Immature natural killer cell (primary cell): ENCODE measurements around the gene ZSCAN5B. TPM values are rescaled to one million over a fixed set of nuclear protein-coding genes. Genes with fewer than 3 reads are reported as not detected.

Experiments used
- DNase-seq, 3 donors: peaks; one replicate each; pipeline ENCODE4 v3.0.0; 2022; ENCODE audit warnings: mixed read lengths in 1 of 3
- H3K27ac Mint-ChIP-seq, 6 donors: one replicate each; pipeline ENCODE4 v1.8.0; 2020; ENCODE audit warnings: mixed read lengths in 6 of 6, mild to moderate bottlenecking in 5 of 6, inconsistent platforms in 4 of 6, moderate library complexity in 3 of 6
- H3K27me3 Mint-ChIP-seq, 3 donors: one replicate each; pipeline ENCODE4 v1.8.0; 2020 to 2021; ENCODE audit warnings: low read depth in 3 of 3, mild to moderate bottlenecking in 3 of 3, mixed read lengths in 3 of 3, moderate library complexity in 3 of 3, inconsistent platforms in 1 of 3
- H3K36me3 Mint-ChIP-seq, 3 donors: one replicate each; pipeline ENCODE4 v1.8.0; 2020; ENCODE audit warnings: mixed read lengths in 3 of 3, inconsistent platforms in 2 of 3, mild to moderate bottlenecking in 2 of 3
- H3K4me1 Mint-ChIP-seq, 2 donors: one replicate each; pipeline ENCODE4 v1.8.0; 2020; ENCODE audit warnings: inconsistent platforms in 2 of 2, mild to moderate bottlenecking in 2 of 2, mixed read lengths in 2 of 2, moderate library complexity in 1 of 2
- H3K4me3 Mint-ChIP-seq, 5 donors: one replicate each; pipeline ENCODE4 v1.8.0; 2020; ENCODE audit warnings: mild to moderate bottlenecking in 5 of 5, mixed read lengths in 5 of 5, inconsistent platforms in 3 of 5, moderate library complexity in 3 of 5
- H3K9me3 Mint-ChIP-seq, 6 donors: one replicate each; pipeline ENCODE4 v1.8.0; 2020; ENCODE audit warnings: mild to moderate bottlenecking in 6 of 6, mixed read lengths in 6 of 6, inconsistent platforms in 4 of 6, moderate library complexity in 3 of 6
- polyA plus RNA-seq, 3 donors: library from polyadenylated mRNA; unstranded; fragments of 300-500 nt; fragmentation: Illumina TruSeq; gene quantifications; one replicate each; pipeline ENCODE4 v1.2.3, GENCODE V29; 2021

ZSCAN5B gene
- polyA plus RNA-seq, 3 donors from 2014 or later = not detected

DNA sequence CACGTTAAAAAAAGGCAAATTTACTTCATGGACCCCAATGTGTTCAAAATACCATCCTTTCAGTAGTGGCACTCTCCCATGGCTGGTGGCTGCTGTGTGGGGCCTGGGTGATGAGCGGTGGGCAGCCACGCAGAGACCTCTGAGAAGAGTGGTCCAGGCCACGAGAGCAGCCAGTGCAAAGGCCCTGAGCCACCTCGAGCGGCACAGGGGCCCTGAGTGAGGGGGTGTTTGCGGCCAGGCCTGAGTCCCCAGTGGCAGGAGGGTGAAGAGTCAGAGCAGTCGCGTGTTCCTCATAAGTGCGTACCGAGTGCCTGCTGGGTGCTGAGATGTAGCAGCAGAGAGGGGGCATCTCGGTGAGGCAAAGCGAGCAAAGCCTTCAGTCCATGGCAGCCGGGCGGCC lies 49.5 kb downstream of the ZSCAN5B start:
- no peak overlapping the region for H3K4me3 Mint-ChIP-seq
- H3K27me3 Mint-ChIP-seq = no peaks in the 10 kb centered on the region
- peak overlapping the region in 1 of 6 donors; percentile 6 for H3K27ac Mint-ChIP-seq
- peaks cover 6 to 11% of the 10 kb centered on the region in 2 donors for H3K4me1 Mint-ChIP-seq
- DNase-seq = no peak
- H3K36me3 Mint-ChIP-seq = peaks cover 5 to 13% (median 8%) of the 10 kb centered on the region in 3 donors
- H3K9me3 Mint-ChIP-seq = no peaks in the 10 kb centered on the region

DNA sequence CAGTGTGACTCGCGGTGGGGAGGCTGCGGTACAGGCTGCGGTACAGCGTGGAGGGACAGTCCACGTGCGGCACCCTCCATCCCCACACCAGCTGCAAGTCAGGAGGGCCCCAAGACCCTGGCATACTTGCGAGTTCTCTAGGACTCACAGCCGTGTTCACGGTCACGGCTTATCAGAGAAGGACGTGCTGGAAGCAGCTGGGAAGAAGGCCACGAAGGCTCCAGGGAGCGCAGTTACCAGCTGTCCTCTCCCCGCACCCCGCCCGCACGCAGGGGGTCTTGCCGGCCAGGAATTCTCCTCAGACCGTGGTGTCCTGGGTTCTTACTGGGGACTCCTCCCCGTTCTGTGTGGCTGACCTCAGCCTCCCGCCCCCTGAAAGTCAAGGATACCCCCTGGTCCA lies 50.3 kb downstream of the ZSCAN5B start:
- Mint-ChIP-seq H3K27me3 (peaks cover 0 to 2% (median 0%) of the 10 kb centered on the region in 3 donors), H3K9me3 (no peaks in the 10 kb centered on the region), H3K36me3 (peaks cover 5 to 13% (median 8%) of the 10 kb centered on the region in 3 donors), H3K27ac (no peak overlapping the region), H3K4me3 (no peak overlapping the region), H3K4me1 (peaks cover 6 to 11% of the 10 kb centered on the region in 2 donors)
- DNase-seq = no peak

DNA sequence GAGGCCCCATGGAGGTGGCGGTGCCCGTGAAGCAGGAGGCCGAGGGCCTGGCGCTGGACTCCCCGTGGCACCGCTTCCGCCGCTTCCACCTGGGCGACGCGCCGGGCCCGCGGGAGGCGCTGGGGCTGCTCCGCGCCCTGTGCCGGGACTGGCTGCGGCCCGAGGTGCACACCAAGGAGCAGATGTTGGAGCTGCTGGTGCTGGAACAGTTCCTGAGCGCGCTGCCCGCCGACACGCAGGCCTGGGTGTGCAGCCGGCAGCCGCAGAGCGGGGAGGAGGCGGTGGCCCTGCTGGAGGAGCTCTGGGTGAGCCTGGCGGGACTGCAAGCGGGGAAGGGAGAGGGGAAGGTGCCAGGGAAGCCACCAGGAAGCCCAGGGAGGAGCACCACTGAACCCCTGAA lies 50.7 kb downstream of the ZSCAN5B start:
- H3K4me1 Mint-ChIP-seq = peaks cover 8 to 15% of the 10 kb centered on the region in 2 donors
- H3K36me3 Mint-ChIP-seq = peaks cover 5 to 13% (median 8%) of the 10 kb centered on the region in 3 donors
- H3K4me3 Mint-ChIP-seq = no peak overlapping the region
- DNase-seq = no peak
- peaks cover 1 to 2% (median 2%) of the 10 kb centered on the region in 3 donors for H3K27me3 Mint-ChIP-seq
- no peaks in the 10 kb centered on the region for H3K9me3 Mint-ChIP-seq
- H3K27ac Mint-ChIP-seq = no peak overlapping the region

DNA sequence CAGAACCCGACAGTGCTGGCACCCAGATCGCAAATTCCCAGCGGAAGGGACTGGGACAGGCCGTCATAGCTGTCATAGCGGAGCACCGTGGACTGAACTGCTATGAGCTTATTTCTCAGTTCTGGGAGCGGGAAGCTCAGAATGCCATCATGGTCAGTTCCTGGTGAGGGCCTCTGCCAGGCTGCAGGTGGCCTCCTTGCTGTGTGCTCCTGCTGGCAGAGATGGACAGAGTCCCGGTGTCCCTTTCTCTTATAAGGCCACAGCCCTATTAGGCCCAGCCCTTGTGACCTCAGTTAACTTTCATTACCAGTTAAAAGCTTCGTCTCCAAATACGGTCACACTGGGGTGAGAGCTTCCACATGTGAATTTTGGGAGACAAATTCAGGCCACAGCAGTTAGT lies 51.9 kb downstream of the ZSCAN5B start:
- Mint-ChIP-seq H3K27ac (no peak overlapping the region), H3K27me3 (peaks cover 7 to 9% (median 9%) of the 10 kb centered on the region in 3 donors), H3K36me3 (peaks cover 5 to 13% (median 8%) of the 10 kb centered on the region in 3 donors), H3K4me3 (no peak overlapping the region), H3K4me1 (peaks cover 15 to 22% of the 10 kb centered on the region in 2 donors), H3K9me3 (no peaks in the 10 kb centered on the region)
- DNase-seq = no peak

DNA sequence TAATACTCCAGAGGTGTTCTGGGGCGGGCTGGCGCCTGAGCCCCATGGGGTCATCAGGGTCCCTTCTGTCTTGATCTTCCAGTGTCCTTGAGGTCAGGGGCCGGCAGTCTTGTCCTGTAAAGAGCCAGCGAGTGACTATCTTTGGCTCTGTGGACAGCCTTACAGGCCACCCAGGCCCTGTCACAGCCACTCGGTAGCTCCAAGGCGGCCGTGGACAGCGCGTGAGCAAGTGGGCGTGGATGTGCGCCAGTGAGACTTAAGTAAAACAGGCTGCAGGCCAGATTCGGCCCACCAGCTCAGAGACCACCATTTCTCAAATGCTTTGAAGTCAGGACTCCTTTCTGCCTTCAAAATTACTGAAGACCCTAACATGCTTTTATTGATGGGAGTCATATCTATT lies 52.8 kb downstream of the ZSCAN5B start:
- no peaks in the 10 kb centered on the region for H3K9me3 Mint-ChIP-seq
- H3K4me3 Mint-ChIP-seq = no peak overlapping the region
- no peak for DNase-seq
- no peak overlapping the region for H3K27ac Mint-ChIP-seq
- peaks cover 10 to 12% (median 11%) of the 10 kb centered on the region in 3 donors for H3K27me3 Mint-ChIP-seq
- H3K4me1 Mint-ChIP-seq = peaks cover 22 to 26% of the 10 kb centered on the region in 2 donors
- peaks cover 0 to 7% (median 3%) of the 10 kb centered on the region in 3 donors for H3K36me3 Mint-ChIP-seq

DNA sequence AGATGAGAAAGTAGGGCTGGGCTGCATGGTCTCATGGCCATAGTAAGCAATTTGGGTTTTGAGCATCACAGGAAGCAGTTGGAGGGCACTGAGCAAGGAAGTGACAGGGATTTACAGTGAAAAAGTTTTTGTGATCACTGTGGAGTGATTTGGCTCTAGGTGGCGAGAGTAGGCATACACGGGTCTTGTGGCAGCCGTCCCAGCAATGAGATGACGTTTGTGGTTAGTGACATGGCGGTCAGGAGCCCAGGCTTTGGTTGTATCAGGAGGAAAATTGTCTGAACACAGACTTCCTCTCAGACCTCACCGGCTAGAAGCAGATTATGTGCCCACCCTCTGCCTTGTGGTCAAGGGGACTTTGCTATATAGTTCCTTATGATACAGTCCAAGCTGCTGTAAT lies 53.2 kb downstream of the ZSCAN5B start:
- no peak for DNase-seq
- H3K36me3 Mint-ChIP-seq = peaks cover 0 to 3% (median 0%) of the 10 kb centered on the region in 3 donors
- peak overlapping the region in 3 of 6 donors; percentile 4 to 49 (median 18) for H3K27ac Mint-ChIP-seq
- H3K4me3 Mint-ChIP-seq = no peak overlapping the region
- H3K9me3 Mint-ChIP-seq = no peaks in the 10 kb centered on the region
- peaks cover 26 to 31% of the 10 kb centered on the region in 2 donors for H3K4me1 Mint-ChIP-seq
- peaks cover 12 to 13% (median 12%) of the 10 kb centered on the region in 3 donors for H3K27me3 Mint-ChIP-seq

DNA sequence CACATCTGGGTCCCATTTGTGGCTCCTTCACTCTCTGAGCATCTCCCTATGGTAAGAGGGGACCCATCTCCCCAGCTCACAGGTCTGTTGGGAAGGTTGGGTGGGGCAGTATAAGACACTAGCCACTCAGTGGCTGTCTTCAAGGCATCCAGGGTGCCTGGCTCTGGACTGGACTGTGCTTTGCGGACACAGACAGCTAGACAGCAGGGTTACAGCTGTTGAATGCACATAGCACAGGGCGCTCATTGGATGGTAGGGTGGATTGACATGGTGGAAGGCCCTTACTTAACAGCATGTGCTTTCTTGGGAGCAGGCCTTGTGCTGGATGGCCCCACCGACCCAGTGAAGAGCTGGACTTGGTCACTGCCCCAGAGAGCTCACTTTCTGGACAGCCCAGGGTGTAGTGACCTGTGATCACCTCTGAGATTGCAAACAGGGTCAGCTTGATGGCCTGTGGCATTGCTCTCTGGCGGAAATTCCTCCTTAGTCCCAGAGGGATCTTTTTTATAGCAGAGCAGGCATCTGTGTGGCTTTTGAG lies 54.6 kb downstream of the ZSCAN5B start:
- Mint-ChIP-seq H3K4me3 (peak overlapping the region in 3 of 5 donors; percentile 32 to 50 (median 34)), H3K36me3 (peaks cover 0 to 1% (median 0%) of the 10 kb centered on the region in 3 donors), H3K27me3 (peaks cover 12 to 13% (median 12%) of the 10 kb centered on the region in 3 donors), H3K9me3 (no peaks in the 10 kb centered on the region), H3K4me1 (peaks cover 24 to 36% of the 10 kb centered on the region in 2 donors), H3K27ac (peak overlapping the region in 3 of 6 donors; percentile 35 to 80 (median 68))
- no peak for DNase-seq

DNA sequence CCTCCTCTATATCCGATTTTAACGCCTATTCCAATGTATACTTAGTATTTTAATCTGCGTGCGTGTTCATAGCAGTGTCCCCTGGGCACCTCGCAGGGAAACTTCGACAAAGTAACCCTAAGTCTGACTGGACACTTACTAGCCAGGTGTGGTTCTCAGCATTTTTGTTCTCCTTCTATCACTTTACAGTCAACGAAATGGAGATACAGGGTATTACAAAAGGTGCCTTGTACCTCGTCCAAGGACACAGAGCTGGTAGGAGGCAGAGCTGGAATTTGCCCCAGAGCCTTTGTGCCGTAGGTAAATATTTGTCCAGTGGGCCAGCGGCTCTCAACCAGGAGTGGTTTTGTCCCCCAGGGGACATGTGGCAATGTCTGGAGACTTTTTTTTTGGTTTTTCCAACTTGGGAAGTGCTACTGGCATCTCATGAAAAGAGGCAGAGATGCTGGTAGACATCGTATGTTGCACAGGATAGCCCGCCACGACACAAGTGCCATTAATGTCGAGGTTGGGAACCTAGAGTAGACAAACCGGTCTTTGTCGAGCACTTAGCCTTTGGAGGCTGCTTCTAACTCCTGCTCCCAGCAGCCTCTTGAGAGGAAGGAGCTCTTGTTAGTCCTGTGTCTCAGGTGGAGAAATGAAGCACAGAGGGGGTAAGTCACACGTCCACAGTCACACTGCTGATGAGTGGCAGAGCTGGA lies 55.3 kb downstream of the ZSCAN5B start:
- Mint-ChIP-seq H3K36me3 (no peaks in the 10 kb centered on the region), H3K9me3 (no peaks in the 10 kb centered on the region), H3K27ac (peak overlapping the region; percentile 19 to 88 (median 77)), H3K27me3 (peaks cover 12 to 13% (median 12%) of the 10 kb centered on the region in 3 donors), H3K4me3 (peak overlapping the region; percentile 68 to 86 (median 85)), H3K4me1 (peaks cover 24 to 36% of the 10 kb centered on the region in 2 donors)
- no peak for DNase-seq

DNA sequence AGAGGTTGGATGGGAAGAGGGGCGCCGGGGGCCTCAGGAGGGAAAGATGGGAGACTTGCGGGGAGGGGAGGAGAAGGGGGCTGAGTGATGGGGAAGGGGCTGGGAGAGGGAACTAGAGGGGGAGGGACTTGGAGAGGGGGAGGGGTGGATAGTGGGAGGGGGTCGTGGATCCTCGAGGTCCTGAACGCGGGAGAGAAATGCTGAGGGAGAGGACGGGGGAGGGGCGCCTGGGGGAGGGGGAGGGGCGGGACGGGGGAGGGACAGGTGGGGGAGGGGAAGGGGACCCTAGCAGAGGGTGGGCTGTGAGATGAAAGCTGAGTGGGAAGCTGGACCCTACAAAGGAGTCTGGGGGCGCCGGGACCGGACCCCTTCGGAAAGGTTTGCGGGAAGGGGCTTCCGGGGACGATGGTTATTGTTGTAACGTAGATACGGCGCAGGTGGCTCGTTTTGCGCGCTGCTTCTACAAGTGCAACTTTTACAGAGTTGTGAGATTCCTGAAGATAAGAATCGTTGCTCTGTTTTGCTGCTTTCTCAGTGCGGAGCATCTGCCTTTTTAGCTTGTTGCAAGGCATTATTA lies 56.1 kb downstream of the ZSCAN5B start:
- peak overlapping the region; percentile 88 to 99 (median 90) for H3K4me3 Mint-ChIP-seq
- no peaks in the 10 kb centered on the region for H3K36me3 Mint-ChIP-seq
- H3K4me1 Mint-ChIP-seq = peaks cover 24 to 36% of the 10 kb centered on the region in 2 donors
- H3K9me3 Mint-ChIP-seq = no peaks in the 10 kb centered on the region
- H3K27me3 Mint-ChIP-seq = peaks cover 12 to 13% (median 12%) of the 10 kb centered on the region in 3 donors
- DNase-seq = peak in 2 of 3 donors; percentile 18 to 22
- H3K27ac Mint-ChIP-seq = peak overlapping the region; percentile 63 to 93 (median 86)

DNA sequence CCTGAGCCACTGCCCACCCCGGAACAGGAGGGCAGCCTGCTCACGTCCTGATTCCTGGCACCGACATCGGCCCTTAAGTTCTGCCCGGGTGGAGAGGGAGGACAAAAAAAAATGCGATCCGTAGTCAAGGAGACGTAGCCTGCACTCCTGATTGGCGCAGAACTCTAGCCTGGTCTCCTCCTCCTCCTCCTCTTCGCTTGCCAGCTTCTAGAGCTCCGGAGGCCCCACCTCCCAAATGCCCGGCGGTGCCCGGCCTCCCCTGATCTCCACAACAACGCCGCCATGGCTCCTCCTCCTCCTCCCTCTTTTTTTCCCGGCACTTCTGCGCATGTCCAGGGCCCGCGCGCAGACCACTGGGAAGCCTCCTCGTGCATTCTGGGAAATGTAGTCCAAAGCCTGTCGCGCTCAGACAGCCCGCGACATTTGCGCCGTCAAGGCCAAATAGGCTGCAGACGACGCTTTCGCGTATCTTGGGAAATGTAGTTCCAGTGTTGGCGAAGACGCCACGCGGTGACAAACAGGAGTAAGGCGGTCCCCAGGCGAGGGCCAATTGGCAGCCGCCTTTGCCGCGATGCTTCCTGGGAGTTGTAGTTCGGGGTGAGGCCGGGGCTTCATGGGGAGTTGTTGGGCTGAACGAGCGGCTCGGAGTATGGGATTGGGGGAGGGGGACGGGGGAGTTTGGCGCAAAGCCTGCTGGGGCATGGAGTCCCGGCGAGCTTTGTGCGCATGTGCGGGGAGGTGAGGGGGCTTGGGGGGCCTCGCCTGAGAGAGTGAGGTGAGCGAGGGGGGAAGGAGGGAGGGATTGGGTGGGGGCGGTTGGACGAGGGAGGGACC lies 56.8 kb downstream of the ZSCAN5B start, which contains the start of gene ZNF444:
Gene ZNF444, plus strand, starts transcription at position 705 of the 834 bp plus-strand sequence. CDS start 5,625 bp downstream, outside the sequence.
- Mint-ChIP-seq H3K4me1 (peaks cover 24 to 36% of the 10 kb centered on the region in 2 donors), H3K27me3 (peaks cover 12 to 13% (median 12%) of the 10 kb centered on the region in 3 donors)

DNA sequence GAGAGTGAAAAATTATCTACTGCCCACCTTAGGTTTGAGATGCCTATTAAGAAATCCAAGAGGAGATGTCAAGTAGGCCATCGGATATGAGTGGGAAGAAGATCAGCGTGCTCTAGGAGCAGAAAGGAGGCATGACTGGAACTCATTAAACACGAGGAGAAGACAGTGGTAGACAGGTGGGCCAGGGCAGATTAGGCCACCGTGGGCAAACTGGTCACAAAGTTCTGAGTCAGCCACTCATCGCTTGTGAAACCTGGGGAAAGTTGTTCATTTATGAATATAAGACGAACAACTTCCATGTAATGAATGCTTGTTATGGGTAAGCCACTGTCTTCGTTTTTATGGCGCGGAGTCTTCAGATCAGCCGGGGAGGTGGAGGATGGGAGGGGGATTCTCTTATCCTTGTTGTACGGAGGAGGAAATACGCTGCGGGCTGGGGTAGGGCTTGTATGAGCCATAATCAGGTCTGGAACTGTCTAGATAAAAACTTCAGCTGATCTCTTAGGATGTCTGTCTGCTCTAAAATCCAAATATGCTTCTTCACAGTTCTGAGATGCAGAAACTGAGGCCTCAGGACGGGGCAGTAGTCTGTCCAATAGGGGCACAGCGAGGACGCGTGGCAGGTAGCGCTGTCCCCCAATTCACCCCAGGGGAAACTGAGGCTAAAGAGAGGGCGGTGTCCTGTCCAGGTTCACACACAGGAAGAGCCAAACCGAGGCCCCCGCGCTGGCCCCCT lies 57.6 kb downstream of the ZSCAN5B start:
- DNase-seq = no peak
- peak overlapping the region; percentile 88 to 99 (median 90) for H3K4me3 Mint-ChIP-seq
- peaks cover 24 to 36% of the 10 kb centered on the region in 2 donors for H3K4me1 Mint-ChIP-seq
- peaks cover 12 to 13% (median 12%) of the 10 kb centered on the region in 3 donors for H3K27me3 Mint-ChIP-seq
- H3K36me3 Mint-ChIP-seq = no peaks in the 10 kb centered on the region
- no peaks in the 10 kb centered on the region for H3K9me3 Mint-ChIP-seq
- H3K27ac Mint-ChIP-seq = peak overlapping the region; percentile 86 to 98 (median 92)

More for the DNA sequence above, 56.8 kb downstream of the ZSCAN5B start, which contains the start of gene ZNF444:
- peak; percentile 97 to 98 (median 98) for DNase-seq
- Mint-ChIP-seq H3K36me3 (no peaks in the 10 kb centered on the region), H3K9me3 (no peaks in the 10 kb centered on the region), H3K4me3 (peak within 1 kb of the TSS; percentile 88 to 99 (median 90)), H3K27ac (peak within 1 kb of the TSS; percentile 86 to 98 (median 92))
